ENCODE results near the gene CCDC152. TPM values are rescaled to one million over a fixed set of nuclear protein-coding genes. Genes with fewer than 3 reads are reported as not detected.

CCDC152 gene
- total and polyA plus RNA-seq, 2 donors (not counting 3 experiments of a cell fraction or from before 2014, with no cell fraction given), result 0.48 to 2.8 TPM

- POLR2A ChIA-PET, result no interaction called here
Observed at GRCh38 chr5:42808888-42809611, 52.4 kb downstream of the CCDC152 start.

More at GRCh38 chr5:42808888-42809611, 52.4 kb downstream of the CCDC152 start:
- FAIRE-seq (no peak), DNase-seq (ENCODE audit: low read depth, low spot score) (no peak)
- no peaks in the 10 kb centered on the region for H3K4me1 ChIP-seq (ENCODE audit: control insufficient read depth, extremely low read depth, insufficient read depth, low read length)
- no peaks in the 10 kb centered on the region for H3K9me1 ChIP-seq (replicated peaks; ENCODE audit: control insufficient read depth, extremely low read depth, insufficient read depth, low read length)
- no peak overlapping the region for H3K4me3 ChIP-seq (replicated peaks in 1 of 3; ENCODE audit: insufficient read depth in 1 of 3, low read depth in 1 of 3, low read length in 3 of 3)
- intact Hi-C loops (cut with micrococcal nuclease), result no loop called here
- H3K4me2 ChIP-seq (ENCODE audit: insufficient read depth, low read length), result no peak overlapping the region
- dilution Hi-C loops (cut with MboI; ENCODE audit: extremely low pct_ligation_motif_present, low sequenced_read_pairs), result no loop called here
- no peaks in the 10 kb centered on the region for H3K79me2 ChIP-seq (ENCODE audit: control insufficient read depth, insufficient read depth, low read length)
- no peak overlapping the region for H3K9ac ChIP-seq (replicated peaks; ENCODE audit: extremely low read depth, insufficient read depth, low read length)
- no peaks in the 10 kb centered on the region for H3K36me3 ChIP-seq (ENCODE audit: control insufficient read depth in 2 of 2, extremely low read depth in 1 of 2, insufficient read depth in 2 of 2, low read length in 2 of 2)
- no peaks in the 10 kb centered on the region for H4K20me1 ChIP-seq (replicated peaks; ENCODE audit: control insufficient read depth, extremely low read depth, insufficient read depth, low read length)
- CTCF ChIA-PET, result no interaction called here
- BruUV-seq (replicated peaks), result no TSS peak
- no peak overlapping the region for H2AFZ ChIP-seq (ENCODE audit: low read depth, low read length)
- no peak overlapping the region for H3K27ac ChIP-seq (ENCODE audit: insufficient read depth, low read depth, low read length)
- TF ChIP-seq JUN (IDR thresholded peaks at IDR 0.05; ENCODE audit: borderline replicate concordance, insufficient read depth, insufficient read length, low read depth) (no peak), MYC (IDR thresholded peaks at IDR 0.05; ENCODE audit: low read depth, low read length) (no peak), POLR2AphosphoS5 (IDR thresholded peaks at IDR 0.05; ENCODE audit: insufficient read depth, low read depth, low read length) (no peak), CTCF (IDR thresholded peaks at IDR 0.05; ENCODE audit: extremely low read depth in 1 of 2, insufficient read depth in 1 of 2, low read depth in 1 of 2, low read length in 2 of 2) (no peak), POLR2A (IDR thresholded peaks at IDR 0.05; ENCODE audit: low read depth, low read length) (no peak), FOS (IDR thresholded peaks at IDR 0.05; ENCODE audit: borderline replicate concordance, insufficient read depth, low read length) (no peak)
- H3K27me3 ChIP-seq (ENCODE audit: control insufficient read depth in 2 of 2, insufficient read depth in 2 of 2, low read length in 2 of 2), result no peaks in the 10 kb centered on the region
- H3K9me3 ChIP-seq (replicated peaks; ENCODE audit: control insufficient read depth, insufficient read depth, low read length), result no peaks in the 10 kb centered on the region
